ENCODE data around the gene COPZ1. TPM values are rescaled to one million over a fixed set of nuclear protein-coding genes. Genes with fewer than 3 reads are reported as not detected.
"Not testable (repeated sequence)": the region's sequence is repeated elsewhere in the genome, so short reads cannot be mapped to it uniquely, and the experiment has no call there.

COPZ1 gene
- total RNA-seq, 2 donors from 2014 or later: 79.2 to 154 TPM

DNA sequence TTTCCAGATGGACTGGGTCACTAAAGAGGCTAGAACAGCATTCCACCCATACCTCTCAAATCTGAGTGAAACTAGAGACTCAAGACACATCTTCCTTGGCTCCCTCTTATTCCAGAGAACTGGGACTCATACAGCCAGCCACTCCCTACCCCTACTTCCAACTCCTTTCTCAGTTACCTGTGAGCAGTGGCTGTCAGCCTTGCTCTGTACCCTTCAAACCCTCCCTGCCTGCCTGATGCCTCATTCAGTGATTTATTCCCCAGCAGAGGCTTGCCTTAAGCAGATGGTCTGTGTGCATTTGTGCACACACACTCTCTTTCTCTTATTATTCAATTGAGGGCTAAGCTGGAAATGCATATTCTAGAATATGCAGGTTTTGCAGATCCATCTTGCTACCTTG is 24.7 kb downstream of the COPZ1 start:
- no peak for DNase-seq (ENCODE audit: low spot score)
- Histone ChIP-seq H3K27ac (no peak overlapping the region), H3K36me3 (peaks cover 64% of the 10 kb centered on the region), H3K27me3 (no peaks in the 10 kb centered on the region), H3K4me1 (peaks cover 0 to 18% of the 10 kb centered on the region in 2 donors), H3K4me3 (no peak overlapping the region), H3K9me3 (no peaks in the 10 kb centered on the region)
- TF ChIP-seq, protein P1, sequence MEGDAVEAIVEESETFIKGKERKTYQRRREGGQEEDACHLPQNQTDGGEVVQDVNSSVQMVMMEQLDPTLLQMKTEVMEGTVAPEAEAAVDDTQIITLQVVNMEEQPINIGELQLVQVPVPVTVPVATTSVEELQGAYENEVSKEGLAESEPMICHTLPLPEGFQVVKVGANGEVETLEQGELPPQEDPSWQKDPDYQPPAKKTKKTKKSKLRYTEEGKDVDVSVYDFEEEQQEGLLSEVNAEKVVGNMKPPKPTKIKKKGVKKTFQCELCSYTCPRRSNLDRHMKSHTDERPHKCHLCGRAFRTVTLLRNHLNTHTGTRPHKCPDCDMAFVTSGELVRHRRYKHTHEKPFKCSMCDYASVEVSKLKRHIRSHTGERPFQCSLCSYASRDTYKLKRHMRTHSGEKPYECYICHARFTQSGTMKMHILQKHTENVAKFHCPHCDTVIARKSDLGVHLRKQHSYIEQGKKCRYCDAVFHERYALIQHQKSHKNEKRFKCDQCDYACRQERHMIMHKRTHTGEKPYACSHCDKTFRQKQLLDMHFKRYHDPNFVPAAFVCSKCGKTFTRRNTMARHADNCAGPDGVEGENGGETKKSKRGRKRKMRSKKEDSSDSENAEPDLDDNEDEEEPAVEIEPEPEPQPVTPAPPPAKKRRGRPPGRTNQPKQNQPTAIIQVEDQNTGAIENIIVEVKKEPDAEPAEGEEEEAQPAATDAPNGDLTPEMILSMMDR (IDR thresholded peaks at IDR 0.05): no peak

DNA sequence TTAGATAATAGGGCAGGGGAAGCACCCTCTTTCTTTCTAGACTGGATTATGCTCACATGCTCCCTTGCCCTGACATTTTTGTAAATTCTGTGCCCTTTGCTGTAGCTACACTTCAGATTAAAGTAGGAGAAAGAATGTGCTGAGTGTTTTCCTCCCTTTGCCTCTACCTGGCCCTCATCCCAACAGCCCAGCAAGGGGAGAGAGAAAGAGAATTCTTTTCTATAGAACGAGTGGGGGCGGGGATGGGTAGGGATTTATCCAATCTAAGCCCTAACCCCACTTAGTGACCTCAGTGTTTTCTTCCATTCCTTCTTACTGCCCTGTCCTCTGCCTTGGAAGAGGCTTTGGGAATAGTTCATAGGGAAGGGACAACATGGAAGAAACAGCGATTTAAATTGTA is 25.8 kb downstream of the COPZ1 start:
- Histone ChIP-seq H3K27ac (no peak overlapping the region), H3K36me3 (peaks cover 54% of the 10 kb centered on the region), H3K4me1 (peaks cover 0 to 18% of the 10 kb centered on the region in 2 donors), H3K9me3 (no peaks in the 10 kb centered on the region), H3K27me3 (no peaks in the 10 kb centered on the region), H3K4me3 (no peak overlapping the region)
- DNase-seq (ENCODE audit: low spot score): no peak
- TF ChIP-seq, protein P1 (IDR thresholded peaks at IDR 0.05): no peak

- no peak overlapping the region for H3K4me3 ChIP-seq
- H3K36me3 ChIP-seq: peaks cover 51% of the 10 kb centered on the region
Observed at GRCh38 chr12:54351341-54351740, 26.4 kb downstream of the COPZ1 start.

DNA sequence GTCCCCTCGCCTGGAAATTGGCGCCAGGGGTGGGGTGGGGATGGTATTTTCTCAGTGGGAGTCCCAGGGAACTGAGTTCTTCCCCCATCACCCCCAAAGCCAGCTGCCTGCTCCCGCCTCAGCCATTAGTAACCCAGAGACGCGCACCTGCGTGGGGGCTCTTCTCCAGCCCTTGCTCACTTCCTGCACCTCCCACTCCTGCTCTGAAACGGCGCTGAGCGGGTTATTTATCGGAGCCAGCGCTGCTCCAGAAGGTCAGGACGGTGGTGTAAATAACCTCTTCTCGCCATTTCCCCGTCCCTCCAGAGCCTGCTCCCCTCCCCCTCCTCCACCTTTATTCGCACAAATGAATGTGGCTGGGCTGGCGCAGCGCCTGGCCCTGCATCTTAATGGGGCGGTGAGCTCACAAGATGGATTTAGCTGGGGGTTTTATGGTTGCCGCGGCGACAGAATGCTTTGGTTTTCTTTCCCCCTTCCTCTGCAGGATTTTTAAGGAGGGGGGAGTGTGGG is 27.1 kb downstream of the COPZ1 start:
- H3K4me3 ChIP-seq: peak overlapping the region in 1 of 2 donors; percentile 20
- H3K4me1 ChIP-seq: peaks cover 0 to 18% of the 10 kb centered on the region in 2 donors

More at GRCh38 chr12:54351341-54351740, 26.4 kb downstream of the COPZ1 start:
- Histone ChIP-seq H3K9me3 (no peaks in the 10 kb centered on the region), H3K4me1 (peaks cover 0 to 18% of the 10 kb centered on the region in 2 donors), H3K27me3 (no peaks in the 10 kb centered on the region), H3K27ac (no peak overlapping the region)
- TF ChIP-seq, protein P1 (IDR thresholded peaks at IDR 0.05): no peak
- DNase-seq (ENCODE audit: low spot score): no peak

GRCh38 chr12:54352891-54353874 is 28.3 kb downstream of the COPZ1 start:
- peaks cover 0 to 29% of the 10 kb centered on the region in 2 donors for H3K4me1 ChIP-seq
- H3K9me3 ChIP-seq: no peaks in the 10 kb centered on the region
- H3K27me3 ChIP-seq: no peaks in the 10 kb centered on the region
- TF ChIP-seq, protein P1 (IDR thresholded peaks at IDR 0.05): no peak
- no peak for DNase-seq (ENCODE audit: low spot score)
- H3K36me3 ChIP-seq: peaks cover 33% of the 10 kb centered on the region
- H3K27ac ChIP-seq: peak overlapping the region; percentile 13 to 49
- no peak overlapping the region for H3K4me3 ChIP-seq

More for the DNA sequence above, 27.1 kb downstream of the COPZ1 start:
- no peak for DNase-seq (ENCODE audit: low spot score)
- H3K27me3 ChIP-seq: no peaks in the 10 kb centered on the region
- no peaks in the 10 kb centered on the region for H3K9me3 ChIP-seq
- TF ChIP-seq, protein P1 (IDR thresholded peaks at IDR 0.05): no peak
- peak overlapping the region; percentile 13 to 49 for H3K27ac ChIP-seq
- peaks cover 44% of the 10 kb centered on the region for H3K36me3 ChIP-seq

DNA sequence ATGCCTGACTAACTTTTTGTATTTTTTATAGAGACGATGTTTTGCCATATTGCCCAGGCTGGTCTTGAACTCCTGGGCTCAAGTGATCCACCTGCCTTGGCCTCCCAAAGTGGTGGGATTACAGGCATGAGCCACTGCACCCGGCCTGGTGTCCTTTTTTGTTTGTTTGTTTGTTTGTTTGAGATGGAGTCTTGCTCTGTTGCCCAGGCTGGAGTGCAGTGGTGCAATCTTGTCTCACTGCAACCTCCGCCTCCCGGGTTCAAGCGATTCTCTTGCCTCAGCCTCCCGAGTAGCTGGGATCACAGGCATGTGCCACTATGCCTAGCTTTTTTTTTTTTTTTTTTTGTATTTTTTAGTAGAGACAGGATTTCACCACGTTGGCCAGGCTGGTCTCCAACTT is 29.3 kb downstream of the COPZ1 start:
- DNase-seq (ENCODE audit: low spot score); H3K27me3 ChIP-seq; H3K27ac ChIP-seq; H3K4me3 ChIP-seq; H3K9me3 ChIP-seq: not testable (repeated sequence)
- Histone ChIP-seq H3K36me3 (peaks cover 22% of the 10 kb centered on the region), H3K4me1 (peaks cover 0 to 33% of the 10 kb centered on the region in 2 donors)
